ENCODE results near the gene ATG2A. TPM values are rescaled to one million over a fixed set of nuclear protein-coding genes. Genes with fewer than 3 reads are reported as not detected.

ATG2A gene
- total and polyA plus RNA-seq, 2 of the 8 experiments (the other 6 are each of a cell fraction or from before 2014, with no cell fraction given): 12.1 to 22.1 TPM

GRCh38 chr11:64902102-64902900, 14.7 kb downstream of the ATG2A start (continued):
- TF ChIP-seq USF2 (IDR thresholded peaks at IDR 0.05; ENCODE audit: low read length) (no peak), SRF (IDR thresholded peaks at IDR 0.05; ENCODE audit: low read depth, low read length) (no peak)
